ENCODE results near the gene STUB1.

STUB1 gene

DNA sequence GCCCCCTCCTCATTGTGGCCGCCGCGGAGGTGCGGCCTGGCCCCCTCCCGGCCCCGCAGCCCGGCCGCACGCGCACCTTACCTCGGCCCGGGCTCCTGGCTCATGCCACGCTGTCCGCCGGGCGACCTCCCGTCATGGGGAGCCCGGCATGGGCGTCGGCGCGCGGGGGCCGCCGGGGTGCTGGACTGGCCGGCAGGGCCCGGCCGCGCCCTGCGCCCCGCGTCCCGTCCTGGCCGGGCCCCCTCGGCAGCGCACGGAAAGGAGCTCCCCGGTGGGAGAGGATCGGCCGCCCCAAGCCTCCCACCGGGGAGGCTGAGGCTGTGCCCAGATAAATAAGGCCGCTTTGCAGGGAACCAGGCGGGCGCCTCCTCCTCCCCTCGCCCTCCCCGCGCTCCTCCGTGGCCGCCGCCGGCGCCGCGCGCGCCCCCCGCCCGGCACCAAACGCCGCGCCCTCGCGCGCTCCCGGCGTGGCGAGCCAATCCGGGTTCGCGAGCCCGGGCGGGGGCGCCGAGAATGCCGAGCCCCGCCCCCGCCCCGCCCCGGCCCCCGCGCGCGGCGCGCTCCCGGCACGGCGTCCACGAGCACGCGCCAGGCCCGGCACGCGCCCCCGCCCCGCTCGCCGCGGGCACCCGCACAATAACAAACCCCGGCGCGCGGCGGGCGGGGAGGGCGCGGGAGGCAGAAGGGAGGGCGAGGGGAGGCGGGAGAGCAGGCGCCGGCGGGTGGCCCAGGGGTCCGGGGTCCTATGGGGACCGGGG is 25.4 kb downstream of the STUB1 start, which contains the start of gene FBXL16:
Gene FBXL16 (minus strand): TSS at position 371 of the 758 bp plus-strand sequence. CDS start 8,396 bp downstream, outside the sequence.
- TF ChIP-seq, protein P1, sequence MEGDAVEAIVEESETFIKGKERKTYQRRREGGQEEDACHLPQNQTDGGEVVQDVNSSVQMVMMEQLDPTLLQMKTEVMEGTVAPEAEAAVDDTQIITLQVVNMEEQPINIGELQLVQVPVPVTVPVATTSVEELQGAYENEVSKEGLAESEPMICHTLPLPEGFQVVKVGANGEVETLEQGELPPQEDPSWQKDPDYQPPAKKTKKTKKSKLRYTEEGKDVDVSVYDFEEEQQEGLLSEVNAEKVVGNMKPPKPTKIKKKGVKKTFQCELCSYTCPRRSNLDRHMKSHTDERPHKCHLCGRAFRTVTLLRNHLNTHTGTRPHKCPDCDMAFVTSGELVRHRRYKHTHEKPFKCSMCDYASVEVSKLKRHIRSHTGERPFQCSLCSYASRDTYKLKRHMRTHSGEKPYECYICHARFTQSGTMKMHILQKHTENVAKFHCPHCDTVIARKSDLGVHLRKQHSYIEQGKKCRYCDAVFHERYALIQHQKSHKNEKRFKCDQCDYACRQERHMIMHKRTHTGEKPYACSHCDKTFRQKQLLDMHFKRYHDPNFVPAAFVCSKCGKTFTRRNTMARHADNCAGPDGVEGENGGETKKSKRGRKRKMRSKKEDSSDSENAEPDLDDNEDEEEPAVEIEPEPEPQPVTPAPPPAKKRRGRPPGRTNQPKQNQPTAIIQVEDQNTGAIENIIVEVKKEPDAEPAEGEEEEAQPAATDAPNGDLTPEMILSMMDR (conservative IDR thresholded peaks at IDR 0.05; ENCODE audit: low read depth, low read length) = no peak
- H2AFZ ChIP-seq (ENCODE audit: low read depth) = no peak within 1 kb of the TSS
- no peaks in the 10 kb centered on the region for H3K36me3 ChIP-seq (ENCODE audit: insufficient read depth)
- H3K4me2 ChIP-seq = no peak within 1 kb of the TSS
- peaks cover 88% of the 10 kb centered on the region for H3K27me3 ChIP-seq (ENCODE audit: insufficient read depth, low read depth)
- no peak within 1 kb of the TSS for H3K4me3 ChIP-seq (IDR thresholded peaks at IDR 0.05; ENCODE audit: insufficient read depth, low read depth, low read length)
- H4K20me1 ChIP-seq (ENCODE audit: insufficient read depth) = no peaks in the 10 kb centered on the region
- no peak within 1 kb of the TSS for H3K9ac ChIP-seq
- no peaks in the 10 kb centered on the region for H3K79me2 ChIP-seq (ENCODE audit: insufficient read depth, low read depth)
- H3K27ac ChIP-seq = no peak within 1 kb of the TSS
- H3K4me1 ChIP-seq (ENCODE audit: low read depth, poor library complexity, severe bottlenecking) = peaks cover 6% of the 10 kb centered on the region

DNA sequence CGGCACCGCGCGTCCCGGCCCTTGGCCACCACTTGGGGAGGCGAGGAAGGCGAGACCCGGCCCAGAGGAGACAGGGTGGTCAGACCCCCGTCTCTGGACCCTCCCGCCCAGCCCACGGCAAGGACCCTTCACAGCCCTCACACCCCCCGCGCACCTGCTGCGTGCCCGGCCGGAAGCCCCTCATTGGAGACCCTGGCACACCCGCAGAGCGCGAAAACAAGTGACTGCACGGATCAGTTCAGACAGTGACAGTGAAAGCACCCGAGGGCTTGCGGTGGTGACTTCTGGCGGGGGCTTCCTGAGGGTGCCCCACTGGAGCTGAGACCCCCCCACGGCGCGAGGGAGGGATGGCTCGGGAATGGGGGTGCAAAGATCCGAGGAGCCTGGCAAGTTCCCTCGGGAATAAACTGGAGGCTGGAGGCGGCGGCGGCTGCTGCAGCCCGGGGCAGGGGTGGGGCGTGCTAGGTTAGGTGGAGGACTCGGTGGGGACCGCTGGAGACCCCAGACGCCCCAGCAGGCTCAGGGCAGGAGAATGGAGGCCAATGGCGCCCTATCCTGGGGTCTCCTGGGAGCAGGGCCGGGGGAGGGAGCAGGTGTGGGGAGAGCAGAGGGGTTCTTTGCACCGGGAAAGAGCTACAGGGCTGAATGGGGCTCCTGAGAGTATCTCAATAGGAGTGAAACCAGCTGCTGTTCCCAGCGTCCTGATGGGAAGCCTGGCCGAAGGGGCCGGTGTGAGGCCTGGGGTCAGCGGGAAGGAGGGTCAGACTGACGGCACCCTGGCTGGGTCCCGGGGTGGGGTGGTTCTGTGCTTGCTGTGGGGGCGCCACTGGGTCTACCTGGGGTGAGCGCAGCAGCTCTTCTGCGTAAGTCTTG is 26.2 kb downstream of the STUB1 start:
- H4K20me1 ChIP-seq (ENCODE audit: insufficient read depth) = no peaks in the 10 kb centered on the region
- no peak overlapping the region for H3K4me3 ChIP-seq (IDR thresholded peaks at IDR 0.05; ENCODE audit: insufficient read depth, low read depth, low read length)
- H3K79me2 ChIP-seq (ENCODE audit: insufficient read depth, low read depth) = no peaks in the 10 kb centered on the region
- TF ChIP-seq, protein P1 (conservative IDR thresholded peaks at IDR 0.05; ENCODE audit: low read depth, low read length) = no peak
- H2AFZ ChIP-seq (ENCODE audit: low read depth) = no peak overlapping the region
- H3K4me2 ChIP-seq = no peak overlapping the region
- H3K27me3 ChIP-seq (ENCODE audit: insufficient read depth, low read depth) = peaks cover 88% of the 10 kb centered on the region
- no peak overlapping the region for H3K27ac ChIP-seq
- H3K36me3 ChIP-seq (ENCODE audit: insufficient read depth) = no peaks in the 10 kb centered on the region
- no peak overlapping the region for H3K9ac ChIP-seq
- peaks cover 14% of the 10 kb centered on the region for H3K4me1 ChIP-seq (ENCODE audit: low read depth, poor library complexity, severe bottlenecking)

DNA sequence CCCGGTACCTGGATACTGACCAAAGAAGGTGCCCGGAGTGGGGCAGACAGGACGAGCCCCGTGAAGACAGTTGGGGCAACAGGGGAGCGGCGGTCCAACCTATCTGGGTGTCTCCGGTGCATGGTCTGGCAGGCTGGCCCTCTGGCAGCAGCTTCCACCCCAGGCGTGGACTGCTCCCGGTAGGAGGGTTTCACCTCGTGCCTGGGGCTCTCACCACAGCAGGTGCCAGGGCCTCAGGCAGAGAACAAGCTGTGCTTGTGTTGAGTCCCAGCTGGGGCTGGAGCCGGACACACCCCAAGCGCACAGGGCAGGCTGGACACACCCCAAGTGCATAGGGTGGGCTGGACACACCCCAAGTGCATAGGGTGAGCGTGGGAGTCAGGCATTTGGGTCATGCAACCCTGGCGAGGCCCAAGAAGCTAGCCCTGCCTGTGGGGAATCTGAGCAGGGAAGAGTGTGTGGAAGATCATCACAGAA is 26.9 kb downstream of the STUB1 start:
- Histone ChIP-seq H3K79me2 (ENCODE audit: insufficient read depth, low read depth) (no peaks in the 10 kb centered on the region), H3K4me1 (ENCODE audit: low read depth, poor library complexity, severe bottlenecking) (peaks cover 21% of the 10 kb centered on the region), H4K20me1 (ENCODE audit: insufficient read depth) (no peaks in the 10 kb centered on the region), H3K4me2 (no peak overlapping the region), H3K27ac (no peak overlapping the region), H3K4me3 (IDR thresholded peaks at IDR 0.05; ENCODE audit: insufficient read depth, low read depth, low read length) (no peak overlapping the region), H3K9ac (no peak overlapping the region), H3K36me3 (ENCODE audit: insufficient read depth) (no peaks in the 10 kb centered on the region), H2AFZ (ENCODE audit: low read depth) (no peak overlapping the region), H3K27me3 (ENCODE audit: insufficient read depth, low read depth) (peaks cover 88% of the 10 kb centered on the region)
- TF ChIP-seq, protein P1 (conservative IDR thresholded peaks at IDR 0.05; ENCODE audit: low read depth, low read length) = no peak

DNA sequence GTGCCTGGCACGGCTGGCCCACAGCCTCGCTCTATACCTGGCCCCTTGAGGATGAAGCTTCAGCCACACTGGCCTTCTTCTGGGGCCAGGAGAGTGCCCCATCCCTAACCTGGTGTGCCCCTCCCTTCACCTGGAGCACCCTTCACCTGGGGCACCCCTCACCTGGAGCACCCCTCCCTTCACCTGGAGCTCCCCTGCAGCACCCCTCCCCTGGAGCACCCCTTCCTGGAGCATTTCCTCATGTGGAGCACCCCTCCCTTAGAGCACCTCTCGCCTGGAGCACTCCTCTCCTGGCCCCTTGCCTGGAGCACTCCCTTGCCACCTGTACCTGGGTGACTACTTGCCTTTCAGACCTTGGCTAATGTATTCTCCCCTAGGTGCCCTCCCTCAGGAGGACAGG is 27.8 kb downstream of the STUB1 start:
- H4K20me1 ChIP-seq (ENCODE audit: insufficient read depth) = no peaks in the 10 kb centered on the region
- peaks cover 88% of the 10 kb centered on the region for H3K27me3 ChIP-seq (ENCODE audit: insufficient read depth, low read depth)
- H3K4me2 ChIP-seq = no peak overlapping the region
- H3K79me2 ChIP-seq (ENCODE audit: insufficient read depth, low read depth) = no peaks in the 10 kb centered on the region
- no peak overlapping the region for H3K4me3 ChIP-seq (IDR thresholded peaks at IDR 0.05; ENCODE audit: insufficient read depth, low read depth, low read length)
- H3K4me1 ChIP-seq (ENCODE audit: low read depth, poor library complexity, severe bottlenecking) = peaks cover 21% of the 10 kb centered on the region
- H2AFZ ChIP-seq (ENCODE audit: low read depth) = no peak overlapping the region
- no peak overlapping the region for H3K27ac ChIP-seq
- no peak overlapping the region for H3K9ac ChIP-seq
- H3K36me3 ChIP-seq (ENCODE audit: insufficient read depth) = no peaks in the 10 kb centered on the region
- TF ChIP-seq, protein P1 (conservative IDR thresholded peaks at IDR 0.05; ENCODE audit: low read depth, low read length) = no peak
